HepG2 (cell line): ENCODE results near the gene PSMD5. TPM values are rescaled to one million over a fixed set of nuclear protein-coding genes. Genes with fewer than 3 reads are reported as not detected.

Experiments used
- ATAC-seq: fragments of 200-7000 bp; cut with Tn5 transposase; 3 replicates; pipeline ENCODE4 v1.9.1; 2020; ENCODE audit warnings: mild to moderate bottlenecking, moderate library complexity
- BruUV-seq: library from RNA; stranded (reverse); fragments of 400-500 nt; replicated peaks from 2 replicates; lab custom pipeline; 2021; lab: Mats Ljungman, UMichigan
- CTCF ChIA-PET: fragments of 300-600 bp; formaldehyde crosslinking; extraction: SDS; loops from one replicate; lab custom pipeline; 2021; ENCODE audit warnings: low total read pairs, inconsistent platforms, low intra/inter-chr PET ratio; lab: Yijun Ruan, JAX
- POLR2A ChIA-PET: fragments of 350-600 bp; sonication (Branson Sonifier 250); formaldehyde crosslinking; loops from one replicate; lab custom pipeline; 2020; ENCODE audit warnings: antibody characterized with exemption, inconsistent platforms; lab: Yijun Ruan, JAX
- DNase-seq: peaks from one replicate; pipeline ENCODE4 v3.0.0-alpha.2; 2015; ENCODE audit warnings: low spot score
- FAIRE-seq: peaks from 3 replicates; lab custom pipeline; 2011; peaks lifted over from hg19 to GRCh38; lab: Jason Lieb, UNC
- H2AFZ ChIP-seq: one replicate; pipeline ENCODE4 v1.6.1; 2011; ENCODE audit warnings: low read length, inconsistent platforms
- H3K27ac ChIP-seq: fragments of 300-600 bp; 3 replicates; pipeline ENCODE4 v1.8.0; 2011; ENCODE audit warnings: mixed run types, mild to moderate bottlenecking, mixed read lengths, low read length, inconsistent platforms; ENCODE audit not compliant: insufficient read depth; ENCODE audit errors: extremely low read length
- H3K27me3 ChIP-seq, 2 experiments: fragments of 200-600 bp in 1 of 2; 2 replicates in 1 of 2; 3 replicates in 1 of 2; pipeline versions ENCODE4 v1.6.0 to v1.8.0; 2011; ENCODE audit warnings: low read length in 2 of 2, mild to moderate bottlenecking in 2 of 2, moderate library complexity in 2 of 2, inconsistent platforms in 1 of 2; ENCODE audit not compliant: insufficient read depth in 2 of 2, control insufficient read depth in 1 of 2
- H3K36me3 ChIP-seq, 2 experiments: fragments of 200-600 bp in 1 of 2; replicated peaks in 1 of 2; 2 replicates in 1 of 2; 3 replicates in 1 of 2; pipeline versions ENCODE4 v1.5.1 to v1.8.0; 2011; ENCODE audit warnings: low read length in 2 of 2, inconsistent platforms in 1 of 2; ENCODE audit not compliant: insufficient read depth in 2 of 2, control insufficient read depth in 1 of 2
- H3K4me1 ChIP-seq: 2 replicates; pipeline ENCODE4 v1.5.1; 2012; ENCODE audit warnings: low read length, inconsistent platforms; ENCODE audit not compliant: insufficient read depth
- H3K4me2 ChIP-seq: 2 replicates; pipeline ENCODE4 v1.6.0; 2011; ENCODE audit warnings: low read depth, low read length, inconsistent platforms
- H3K4me3 ChIP-seq, 3 experiments: fragments of 200-600 bp in 1 of 3; sonication (generic), shearing (Covaris generic) in 1 of 3; replicated peaks in 1 of 3; 2 replicates each; pipeline ENCODE4 v1.5.1; 2011 to 2016; ENCODE audit warnings: low read length in 3 of 3, inconsistent platforms in 2 of 3, low read depth in 2 of 3, mild to moderate bottlenecking in 2 of 3, control low read depth in 1 of 3, mixed read lengths in 1 of 3; ENCODE audit not compliant: insufficient read depth in 1 of 3
- H3K79me2 ChIP-seq: one replicate; pipeline ENCODE4 v1.6.1; 2011; ENCODE audit warnings: low read length, inconsistent platforms; ENCODE audit not compliant: insufficient read depth
- H3K9ac ChIP-seq: 2 replicates; pipeline ENCODE4 v1.6.0; 2011; ENCODE audit warnings: mild to moderate bottlenecking, low read depth, low read length, inconsistent platforms; ENCODE audit not compliant: insufficient read depth
- H3K9me3 ChIP-seq: 2 replicates; pipeline ENCODE4 v1.5.1; 2012; ENCODE audit warnings: mild to moderate bottlenecking, low read length
- H4K20me1 ChIP-seq: 2 replicates; pipeline ENCODE4 v1.6.0; 2011; ENCODE audit warnings: inconsistent platforms, mild to moderate bottlenecking, low read length, moderate library complexity; ENCODE audit not compliant: insufficient read depth
- DNMT3B ChIP-seq: conservative IDR thresholded peaks from 2 replicates; pipeline ENCODE4 v1.6.1; 2016; ENCODE audit warnings: missing biosample characterization, control low read depth
- GABPA ChIP-seq, 2 experiments: IDR thresholded peaks; 2 replicates each; pipeline ENCODE4 v1.6.1; 2011 to 2016; ENCODE audit warnings: low read depth in 2 of 2, low read length in 1 of 2, missing biosample characterization in 1 of 2, missing genetic modification characterization in 1 of 2
- KDM5A ChIP-seq: fragments of 200-600 bp; sonication (generic); IDR thresholded peaks from 2 replicates; pipeline ENCODE4 v1.7.0; 2018; ENCODE audit warnings: antibody characterized with exemption, mild to moderate bottlenecking, low read length, borderline replicate concordance
- REPIN1 ChIP-seq: sonication (generic); formaldehyde crosslinking; IDR thresholded peaks from 2 replicates; pipeline ENCODE4 v1.8.0; 2022; ENCODE audit warnings: missing genetic modification reagents, low read depth, mild to moderate bottlenecking, borderline replicate concordance
- SETDB1 ChIP-seq: sonication (generic); formaldehyde crosslinking; IDR thresholded peaks from 2 replicates; pipeline ENCODE4 v1.5.1; 2020; ENCODE audit warnings: missing genetic modification reagents, mild to moderate bottlenecking, borderline replicate concordance
- SOX5 ChIP-seq: IDR thresholded peaks from 2 replicates; pipeline ENCODE4 v1.6.1; 2016; ENCODE audit warnings: borderline replicate concordance
- ZNF251 ChIP-seq: sonication (generic); formaldehyde crosslinking; IDR thresholded peaks from 2 replicates; pipeline ENCODE4 v1.9.0; 2021; ENCODE audit warnings: mild to moderate bottlenecking, missing genetic modification reagents
- ZNF256 ChIP-seq: sonication (generic); formaldehyde crosslinking; conservative IDR thresholded peaks from 2 replicates; pipeline ENCODE4 v1.4.0; 2020; ENCODE audit warnings: missing genetic modification reagents
- ZNF264 ChIP-seq: sonication (generic); formaldehyde crosslinking; IDR thresholded peaks from 2 replicates; pipeline ENCODE4 v1.4.0; 2020; ENCODE audit warnings: missing genetic modification reagents
- ZNF430 ChIP-seq: sonication (generic); formaldehyde crosslinking; IDR thresholded peaks from 2 replicates; pipeline ENCODE4 v1.9.0; 2021; ENCODE audit warnings: mild to moderate bottlenecking, missing genetic modification reagents
- ZNF75D ChIP-seq: sonication (generic); formaldehyde crosslinking; IDR thresholded peaks from 2 replicates; pipeline ENCODE4 v1.8.1; 2023; ENCODE audit warnings: missing genetic modification reagents, mild to moderate bottlenecking, borderline replicate concordance
- WGBS: methylation state at CpG from one replicate; pipeline ENCODE4 v1.1.6; 2017; ENCODE audit warnings: low lambda C conversion rate; 5-methylcytosine and 5-hydroxymethylcytosine counted together
- in situ Hi-C: cut with HindIII; loops from 2 replicates; pipeline ENCODE4 v1.10.0; 2017; ENCODE audit warnings: low pct_unique_long_range_greater_than_20kb; ENCODE audit not compliant: extremely low pct_ligation_motif_present
- intact Hi-C: fragments of 100-400 bp; cut with micrococcal nuclease; formaldehyde crosslinking; loops from one replicate; pipeline ENCODE4 v1.10.0; 2022; ENCODE audit not compliant: unreplicated experiment
- polyA plus RNA-seq, 8 experiments: library from polyadenylated mRNA; depleted of rRNA in 3 of 8; stranded (reverse) in 7 of 8; unstranded in 1 of 8; fragments of >200 nt; fragmentation: Illumina TruSeq in 4 of 8; extraction: Trizol in 4 of 8; gene quantifications; 2 replicates each; pipeline versions ENCODE4 v1.2.1 to v1.2.3, GENCODE V29; 2011 to 2016; ENCODE audit warnings: low read depth in 4 of 8, missing spikeins in 1 of 8, mixed read lengths in 1 of 8; ENCODE audit not compliant: insufficient read depth in 1 of 8
- total RNA-seq, 5 experiments: library from RNA; depleted of rRNA; stranded (reverse); fragments of >200 nt; fragmentation: Illumina TruSeq; extraction: Trizol; gene quantifications; 2 replicates each; pipeline ENCODE4 v1.2.3, GENCODE V29; 2016; ENCODE audit warnings: low read depth in 1 of 5
- TF ChIP-seq, protein P1 (sequence below): sonication (generic); formaldehyde crosslinking; IDR thresholded peaks from 2 replicates; pipeline ENCODE4 v1.4.0; 2020; ENCODE audit warnings: missing genetic modification reagents, low read depth, mild to moderate bottlenecking, borderline replicate concordance
- TF ChIP-seq, protein P2 (sequence below): sonication (generic); formaldehyde crosslinking; IDR thresholded peaks from 2 replicates; pipeline ENCODE4 v1.4.0; 2020; ENCODE audit warnings: mild to moderate bottlenecking, missing genetic modification reagents
- TF ChIP-seq, protein P3 (sequence below): sonication (generic); formaldehyde crosslinking; IDR thresholded peaks from 2 replicates; pipeline ENCODE4 v1.4.0; 2020; ENCODE audit warnings: missing genetic modification reagents

The PSMD5 gene
- total and polyA plus RNA-seq, 2 of the 13 experiments (the other 11 are each of a cell fraction or from before 2014, with no cell fraction given) = 12.7 to 18.1 TPM

DNA sequence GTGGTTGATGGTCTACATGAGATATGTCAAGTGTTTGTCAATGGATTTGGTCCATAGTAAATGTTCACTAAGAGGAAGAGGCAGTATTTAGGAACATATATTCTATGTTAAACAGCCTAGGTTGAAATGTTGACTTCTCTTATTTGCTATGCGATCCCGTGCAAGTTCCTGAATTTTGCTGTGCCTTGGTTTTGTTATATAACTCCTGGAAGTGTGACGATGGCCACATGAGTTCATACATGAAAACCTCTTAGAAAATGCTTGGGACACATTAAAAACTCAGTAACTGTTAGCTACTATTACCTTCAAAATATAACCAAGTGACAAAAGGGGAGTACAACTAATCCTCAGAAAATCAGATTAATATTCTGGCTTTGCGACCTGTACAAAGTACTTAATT is 27.6 kb downstream of the PSMD5 start:
- Histone ChIP-seq H3K9ac (no peak overlapping the region), H3K27ac (no peak overlapping the region), H3K4me3 (no peak overlapping the region), H3K4me1 (peaks cover 7% of the 10 kb centered on the region), H3K4me2 (no peak overlapping the region), H4K20me1 (no peaks in the 10 kb centered on the region), H3K36me3 (peaks cover 0 to 18% of the 10 kb centered on the region in 2 experiments; a peak in 1 of 5 replicates), H3K9me3 (no peaks in the 10 kb centered on the region), H3K79me2 (no peaks in the 10 kb centered on the region), H3K27me3 (no peaks in the 10 kb centered on the region), H2AFZ (no peak overlapping the region)
- 100% methylated on average over 4 of the region's 4 CpGs for WGBS
- TF ChIP-seq, protein P1, sequence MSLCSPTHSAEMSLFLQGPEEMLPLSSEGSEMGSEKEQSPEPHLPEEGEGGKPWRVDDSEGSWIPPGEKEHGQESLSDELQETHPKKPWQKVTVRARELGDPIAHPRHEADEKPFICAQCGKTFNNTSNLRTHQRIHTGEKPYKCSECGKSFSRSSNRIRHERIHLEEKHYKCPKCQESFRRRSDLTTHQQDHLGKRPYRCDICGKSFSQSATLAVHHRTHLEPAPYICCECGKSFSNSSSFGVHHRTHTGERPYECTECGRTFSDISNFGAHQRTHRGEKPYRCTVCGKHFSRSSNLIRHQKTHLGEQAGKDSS (CRISPR knock-in tag) = no peak
- TF ChIP-seq ZNF75D (CRISPR knock-in tag) (no peak), ZNF251 (CRISPR knock-in tag) (no peak), REPIN1 (CRISPR knock-in tag) (no peak), ZNF264 (CRISPR knock-in tag) (no peak), ZNF430 (CRISPR knock-in tag) (no peak), GABPA (IDR thresholded peaks at IDR 0.05; ENCODE audit: low read depth, low read length) (no peak), GABPA (CRISPR knock-in tag; IDR thresholded peaks at IDR 0.05; ENCODE audit: low read depth) (no peak), SOX5 (no peak), SETDB1 (CRISPR knock-in tag) (no peak), DNMT3B (CRISPR knock-in tag) (no peak), ZNF256 (CRISPR knock-in tag) (no peak), KDM5A (no peak)
- TF ChIP-seq, protein P2, sequence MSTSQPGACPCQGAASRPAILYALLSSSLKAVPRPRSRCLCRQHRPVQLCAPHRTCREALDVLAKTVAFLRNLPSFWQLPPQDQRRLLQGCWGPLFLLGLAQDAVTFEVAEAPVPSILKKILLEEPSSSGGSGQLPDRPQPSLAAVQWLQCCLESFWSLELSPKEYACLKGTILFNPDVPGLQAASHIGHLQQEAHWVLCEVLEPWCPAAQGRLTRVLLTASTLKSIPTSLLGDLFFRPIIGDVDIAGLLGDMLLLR = no peak
- TF ChIP-seq, protein P3, sequence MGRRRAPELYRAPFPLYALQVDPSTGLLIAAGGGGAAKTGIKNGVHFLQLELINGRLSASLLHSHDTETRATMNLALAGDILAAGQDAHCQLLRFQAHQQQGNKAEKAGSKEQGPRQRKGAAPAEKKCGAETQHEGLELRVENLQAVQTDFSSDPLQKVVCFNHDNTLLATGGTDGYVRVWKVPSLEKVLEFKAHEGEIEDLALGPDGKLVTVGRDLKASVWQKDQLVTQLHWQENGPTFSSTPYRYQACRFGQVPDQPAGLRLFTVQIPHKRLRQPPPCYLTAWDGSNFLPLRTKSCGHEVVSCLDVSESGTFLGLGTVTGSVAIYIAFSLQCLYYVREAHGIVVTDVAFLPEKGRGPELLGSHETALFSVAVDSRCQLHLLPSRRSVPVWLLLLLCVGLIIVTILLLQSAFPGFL = no peak
- FAIRE-seq = no peak
- ChIA-PET POLR2A (no interaction called here), CTCF (no interaction called here)
- intact Hi-C loops (no loop called here), in situ Hi-C loops (no loop called here)
- no TSS peak for BruUV-seq
- ATAC-seq = no peak
- DNase-seq = no peak
